Heart left ventricle (tissue), 13 donors: ENCODE measurements around the gene ACOXL.

ENCODE experiments used
- CTCF ChIP-seq, 12 donors: fragments of 200-600 bp; sonication (generic) in 4 of 12; IDR thresholded peaks; one replicate each; pipeline versions ENCODE4 v1.5.0 to v1.8.0; 2018 to 2022; ENCODE audit warnings: antibody characterized with exemption in 12 of 12, mild to moderate bottlenecking in 5 of 12
- POLR2A ChIP-seq, 2 donors: fragments of 450-650 bp; IDR thresholded peaks; one replicate each; pipeline ENCODE4 v1.6.1; 2017; ENCODE audit warnings: antibody characterized with exemption in 2 of 2, mild to moderate bottlenecking in 2 of 2, moderate library complexity in 2 of 2
- donor health status: ischemic (EF 13 %, LVEDD 7.1; RV severe dilation, severe dysfunction).
- donor health status: DM: no; HTN: yes; CAD: no.
- donor health status: DM: no; HTN: no; CAD: no.
- donor health status: ischemic (EF 25% LVEDD 6.9; RV normal size, moderate dysfunction).
- donor health status: ischemic (EF 25% LVEDD 5.7; RV mildly dilated, moderate dysfunction).
- donor health status: ischemic (EF 35%, LVEDD 5.7; RV mildly dilated, moderate dysfunction).
- donor health status: nonischemic (EF 11% LVEDD 7.7; RV severe dilation, severe dysfunction).
- donor health status: DM: yes; HTN: yes; CAD: no.
- donor health status: PGD.
- donor health status: ischemic (EF 29% LVEDD 5.4; RV normal size, mild dysfunction).
- donor health status: nonischemic (EF 23%, LVEDD 6.1; RV moderate dilation, normal function).

- TF ChIP-seq CTCF (IDR thresholded peaks at IDR 0.05) (no peak), POLR2A (IDR thresholded peaks at IDR 0.05) (no peak)
These were observed 87.8 kb downstream of the ACOXL start for GRCh38 chr2:110820128-110820527.
